Non-pigmented ciliary epithelial cell (primary cell): ENCODE measurements around the gene PRKAR2B.

ENCODE experiments used
- DNase-seq: peaks from one replicate; pipeline ENCODE4 v3.0.0-alpha.2; 2010; ENCODE audit warnings: low read depth

PRKAR2B gene

GRCh38 chr7:107044347-107045194, at the start of gene PRKAR2B:
Gene PRKAR2B, plus strand, starts transcription at chr7:107044705. Its CDS starts 203 bp downstream, at chr7:107044908.
- DNase-seq, result no peak

GRCh38 chr7:106994833-106995232, 49.7 kb upstream of the PRKAR2B start:
- no peak for DNase-seq

- DNase-seq, result no peak
Observed at GRCh38 chr7:106997487-106998271, 46.8 kb upstream of the PRKAR2B start.

GRCh38 chr7:106999023-106999422, 45.5 kb upstream of the PRKAR2B start:
- DNase-seq, result no peak

GRCh38 chr7:107001490-107001889, 43.0 kb upstream of the PRKAR2B start:
- no peak for DNase-seq

GRCh38 chr7:107002126-107002525, 42.4 kb upstream of the PRKAR2B start:
- no peak for DNase-seq

- no peak for DNase-seq
Observed at GRCh38 chr7:107002529-107002998, 41.9 kb upstream of the PRKAR2B start.

GRCh38 chr7:107007007-107007891, 37.3 kb upstream of the PRKAR2B start:
- no peak for DNase-seq

GRCh38 chr7:107007892-107008287, 36.6 kb upstream of the PRKAR2B start:
- no peak for DNase-seq

GRCh38 chr7:107009846-107010203, 34.7 kb upstream of the PRKAR2B start:
- no peak for DNase-seq

GRCh38 chr7:107012691-107013090, 31.8 kb upstream of the PRKAR2B start:
- no peak for DNase-seq

- DNase-seq, result no peak
Observed at GRCh38 chr7:107014387-107015023, 30.0 kb upstream of the PRKAR2B start.

- no peak for DNase-seq
Observed at GRCh38 chr7:107016312-107016711, 28.2 kb upstream of the PRKAR2B start.

- DNase-seq, result no peak
Observed at GRCh38 chr7:107017965-107018719, 26.4 kb upstream of the PRKAR2B start.

- no peak for DNase-seq
Observed at GRCh38 chr7:107020400-107020799, 24.1 kb upstream of the PRKAR2B start.

GRCh38 chr7:107021600-107021999, 22.9 kb upstream of the PRKAR2B start:
- no peak for DNase-seq

- DNase-seq, result no peak
Observed at GRCh38 chr7:107023522-107024151, 20.9 kb upstream of the PRKAR2B start.

GRCh38 chr7:107024906-107025305, 19.6 kb upstream of the PRKAR2B start:
- no peak for DNase-seq

- DNase-seq, result no peak
Observed at GRCh38 chr7:107025449-107026103, 18.9 kb upstream of the PRKAR2B start.

GRCh38 chr7:107026166-107026565, 18.3 kb upstream of the PRKAR2B start:
- DNase-seq, result no peak
